Measurements from ENCODE around the gene FBXO31. TPM values are rescaled to one million over a fixed set of nuclear protein-coding genes. Genes with fewer than 3 reads are reported as not detected.

Gene FBXO31
- total RNA-seq, 1 experiment from 2014 or later: 18.8 TPM

DNA sequence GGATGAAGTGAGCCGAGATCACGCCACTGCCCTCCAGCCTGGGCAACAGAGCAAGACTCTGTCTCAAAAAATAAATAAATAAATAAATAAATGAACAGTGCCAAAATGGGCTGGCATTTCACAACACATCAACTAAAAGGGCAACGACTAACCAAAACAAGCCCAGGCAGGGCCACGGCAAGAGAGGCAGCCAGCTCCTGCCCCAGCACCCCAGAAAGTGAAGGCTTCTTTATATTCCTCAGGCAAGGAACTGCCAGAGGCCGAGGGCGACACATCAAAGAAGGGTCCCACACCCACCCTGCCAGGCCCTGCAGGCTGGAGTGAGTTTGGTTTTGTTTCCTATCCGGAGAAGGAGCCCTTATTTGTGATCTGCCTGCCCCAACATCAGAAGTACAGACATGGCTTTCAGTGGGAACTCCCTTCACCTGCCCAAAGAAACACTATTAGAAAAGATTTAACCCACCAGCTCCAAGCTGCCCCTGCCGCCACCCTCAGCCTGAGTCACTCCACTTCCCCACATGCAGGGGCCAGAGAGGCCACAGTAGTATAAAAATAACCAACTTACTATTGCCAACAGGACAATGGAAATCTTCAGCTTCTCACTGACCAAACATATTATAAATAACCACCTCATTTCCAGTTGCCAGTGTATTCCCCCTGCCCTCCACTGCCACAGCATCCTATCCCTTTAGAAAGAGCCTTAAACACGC, 8.0 kb downstream of the FBXO31 start:
- Histone ChIP-seq H3K4me3 (no peak overlapping the region), H3K4me2 (no peak overlapping the region), H3K79me2 (ENCODE audit: low read depth) (peaks cover 64% of the 10 kb centered on the region), H3F3A (ENCODE audit: insufficient read depth, low read depth) (no peaks in the 10 kb centered on the region), H3K27ac (no peak overlapping the region), H3K9me2 (ENCODE audit: insufficient read depth) (no peaks in the 10 kb centered on the region), H3K27me3 (ENCODE audit: insufficient read depth, low read depth) (no peaks in the 10 kb centered on the region), H3K36me3 (ENCODE audit: low read depth) (no peaks in the 10 kb centered on the region), H3K4me1 (replicated peaks; ENCODE audit: insufficient read depth) (peaks cover 2% of the 10 kb centered on the region; the same call in 1 of the 2 replicates), H3K9me3 (ENCODE audit: insufficient read depth, low read depth) (no peaks in the 10 kb centered on the region), H2AFZ (no peak overlapping the region), H4K20me1 (ENCODE audit: insufficient read depth) (peaks cover 33% of the 10 kb centered on the region)
- DNase-seq: no peak
- intact Hi-C loops (cut with micrococcal nuclease; ENCODE audit: unreplicated experiment): no loop called here
- TF ChIP-seq, protein P1, sequence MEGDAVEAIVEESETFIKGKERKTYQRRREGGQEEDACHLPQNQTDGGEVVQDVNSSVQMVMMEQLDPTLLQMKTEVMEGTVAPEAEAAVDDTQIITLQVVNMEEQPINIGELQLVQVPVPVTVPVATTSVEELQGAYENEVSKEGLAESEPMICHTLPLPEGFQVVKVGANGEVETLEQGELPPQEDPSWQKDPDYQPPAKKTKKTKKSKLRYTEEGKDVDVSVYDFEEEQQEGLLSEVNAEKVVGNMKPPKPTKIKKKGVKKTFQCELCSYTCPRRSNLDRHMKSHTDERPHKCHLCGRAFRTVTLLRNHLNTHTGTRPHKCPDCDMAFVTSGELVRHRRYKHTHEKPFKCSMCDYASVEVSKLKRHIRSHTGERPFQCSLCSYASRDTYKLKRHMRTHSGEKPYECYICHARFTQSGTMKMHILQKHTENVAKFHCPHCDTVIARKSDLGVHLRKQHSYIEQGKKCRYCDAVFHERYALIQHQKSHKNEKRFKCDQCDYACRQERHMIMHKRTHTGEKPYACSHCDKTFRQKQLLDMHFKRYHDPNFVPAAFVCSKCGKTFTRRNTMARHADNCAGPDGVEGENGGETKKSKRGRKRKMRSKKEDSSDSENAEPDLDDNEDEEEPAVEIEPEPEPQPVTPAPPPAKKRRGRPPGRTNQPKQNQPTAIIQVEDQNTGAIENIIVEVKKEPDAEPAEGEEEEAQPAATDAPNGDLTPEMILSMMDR (conservative IDR thresholded peaks at IDR 0.05): no peak
- no peak for TF ChIP-seq EZH2 (IDR thresholded peaks at IDR 0.05; ENCODE audit: low read depth)
- POLR2A ChIA-PET (ENCODE audit: unreplicated experiment): no interaction called here
- BruUV-seq (replicated peaks): no TSS peak
- CTCF ChIA-PET: no interaction called here

DNA sequence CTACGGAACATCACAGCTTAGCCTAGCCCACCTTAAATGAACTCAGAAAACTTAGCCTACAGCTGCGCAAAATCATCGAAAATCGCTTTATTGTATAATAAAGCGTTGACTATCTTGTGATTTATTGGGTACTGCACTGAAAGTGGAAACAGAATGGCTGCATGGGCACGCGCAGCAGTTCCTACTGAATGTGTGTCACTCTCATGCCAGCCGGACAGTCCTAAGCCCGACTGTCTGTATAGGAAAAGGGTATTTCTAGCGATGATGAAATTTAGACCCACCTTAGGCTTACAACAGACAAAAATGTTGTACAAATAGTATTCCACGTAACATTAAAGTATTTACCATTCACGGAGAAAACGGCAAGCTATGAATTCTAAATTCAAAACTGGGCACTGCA, 9.3 kb downstream of the FBXO31 start:
- DNase-seq: no peak
- ChIA-PET POLR2A (ENCODE audit: unreplicated experiment) (interaction anchor here (0.6 kb wide), 1 partner anchor 1389 kb away, joined by 3 read pairs; no protein-coding TSS in a partner anchor), CTCF (no interaction called here)
- no peak overlapping the region for H3K4me3 ChIP-seq
- H3K9me2 ChIP-seq (ENCODE audit: insufficient read depth): no peaks in the 10 kb centered on the region
- no peaks in the 10 kb centered on the region for H3K36me3 ChIP-seq (ENCODE audit: low read depth)
- TF ChIP-seq, protein P1 (conservative IDR thresholded peaks at IDR 0.05): no peak
- TF ChIP-seq EZH2 (IDR thresholded peaks at IDR 0.05; ENCODE audit: low read depth): no peak
- intact Hi-C loops (cut with micrococcal nuclease; ENCODE audit: unreplicated experiment): no loop called here
- no peaks in the 10 kb centered on the region for H3K9me3 ChIP-seq (ENCODE audit: insufficient read depth, low read depth)
- H3F3A ChIP-seq (ENCODE audit: insufficient read depth, low read depth): no peaks in the 10 kb centered on the region
- H3K4me1 ChIP-seq (replicated peaks; ENCODE audit: insufficient read depth): no peaks in the 10 kb centered on the region
- no peaks in the 10 kb centered on the region for H3K27me3 ChIP-seq (ENCODE audit: insufficient read depth, low read depth)
- no peak overlapping the region for H3K4me2 ChIP-seq
- H2AFZ ChIP-seq: no peak overlapping the region
- H3K79me2 ChIP-seq (ENCODE audit: low read depth): peaks cover 52% of the 10 kb centered on the region
- H3K27ac ChIP-seq: no peak overlapping the region
- no TSS peak for BruUV-seq (replicated peaks)
- peaks cover 34% of the 10 kb centered on the region for H4K20me1 ChIP-seq (ENCODE audit: insufficient read depth)

DNA sequence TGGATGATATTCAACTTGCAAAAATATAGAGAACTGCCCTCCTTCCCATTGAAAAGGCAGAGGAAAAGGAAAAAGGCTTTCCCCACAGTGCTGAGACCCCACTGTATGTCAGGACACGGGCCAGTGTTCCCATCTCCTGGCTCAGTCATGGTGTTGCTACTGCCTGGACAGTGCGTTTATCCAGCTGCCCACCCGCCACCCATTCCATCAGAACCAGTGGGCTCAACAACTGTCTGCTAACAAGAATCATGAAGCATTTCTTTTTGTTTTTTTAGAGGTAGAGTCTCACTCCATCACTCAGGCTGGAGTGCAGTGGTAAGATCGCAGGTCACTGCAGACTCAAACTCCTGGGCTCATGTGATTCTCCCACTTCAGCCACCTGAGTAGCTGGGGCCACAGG, 11.3 kb downstream of the FBXO31 start:
- CTCF ChIA-PET: no interaction called here
- H4K20me1 ChIP-seq (ENCODE audit: insufficient read depth): peaks cover 34% of the 10 kb centered on the region

More for the DNA sequence above, 11.3 kb downstream of the FBXO31 start:
- Histone ChIP-seq H3K79me2 (ENCODE audit: low read depth) (peaks cover 39% of the 10 kb centered on the region), H3K9me2 (ENCODE audit: insufficient read depth) (no peaks in the 10 kb centered on the region), H3F3A (ENCODE audit: insufficient read depth, low read depth) (no peaks in the 10 kb centered on the region), H3K4me3 (no peak overlapping the region), H3K4me2 (no peak overlapping the region), H3K9me3 (ENCODE audit: insufficient read depth, low read depth) (no peaks in the 10 kb centered on the region), H2AFZ (no peak overlapping the region), H3K36me3 (ENCODE audit: low read depth) (no peaks in the 10 kb centered on the region), H3K27me3 (ENCODE audit: insufficient read depth, low read depth) (no peaks in the 10 kb centered on the region), H3K4me1 (replicated peaks; ENCODE audit: insufficient read depth) (no peaks in the 10 kb centered on the region), H3K27ac (no peak overlapping the region)
- intact Hi-C loops (cut with micrococcal nuclease; ENCODE audit: unreplicated experiment): no loop called here
- BruUV-seq (replicated peaks): no TSS peak
- DNase-seq: no peak
- TF ChIP-seq, protein P1 (conservative IDR thresholded peaks at IDR 0.05): no peak
- TF ChIP-seq EZH2 (IDR thresholded peaks at IDR 0.05; ENCODE audit: low read depth): no peak
- POLR2A ChIA-PET (ENCODE audit: unreplicated experiment): no interaction called here

Measured in PC-9 (cell line).